ENCODE measurements around the gene RAB27B. TPM values are rescaled to one million over a fixed set of nuclear protein-coding genes. Genes with fewer than 3 reads are reported as not detected.

RAB27B gene
- total and polyA plus RNA-seq, 3 experiments from 2014 or later: 0.15 to 1.2 (median 0.22) TPM

DNA sequence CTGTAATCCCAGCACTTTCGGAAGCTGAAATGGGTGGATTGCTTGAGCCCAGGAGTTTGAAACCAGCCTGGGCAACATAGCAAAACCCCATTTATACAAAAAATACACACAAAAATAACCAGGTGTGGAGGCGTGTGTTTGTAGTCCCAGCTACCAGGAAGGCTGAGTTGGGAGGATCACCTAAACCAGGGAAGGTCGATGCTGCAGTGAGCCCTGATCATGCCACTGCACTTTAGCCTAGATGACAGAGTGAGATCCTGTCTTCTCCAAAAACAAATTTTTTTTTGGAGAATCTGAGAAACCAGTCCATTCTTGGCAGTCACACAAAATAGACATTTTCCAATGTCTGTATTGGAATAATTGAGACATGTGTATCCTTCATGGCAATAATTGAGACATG is 46.8 kb downstream of the RAB27B start:
- Mint-ChIP-seq H3K36me3 (peaks cover 0 to 6% (median 0%) of the 10 kb centered on the region in 3 donors), H3K4me1 (peaks cover 5 to 9% (median 9%) of the 10 kb centered on the region in 3 donors), H3K9me3 (no peaks in the 10 kb centered on the region), H3K4me3 (no peak overlapping the region), H3K27me3 (peaks cover 0 to 2% of the 10 kb centered on the region in 2 donors), H3K27ac (no peak overlapping the region)
- POLR2A ChIA-PET: no interaction called here
- H3K9me3 ChIP-seq (ENCODE audit: low read length): no peaks in the 10 kb centered on the region
- H3K4me1 ChIP-seq (ENCODE audit: insufficient read depth, low read length): no peaks in the 10 kb centered on the region
- no peaks in the 10 kb centered on the region for H3K27me3 ChIP-seq (ENCODE audit: insufficient read depth, low read length, poor library complexity, severe bottlenecking)
- H3K4me3 ChIP-seq (ENCODE audit: low read length): no peak overlapping the region
- DNase-seq: no peak
- no peak overlapping the region for H3K27ac ChIP-seq (ENCODE audit: low read depth, low read length)
- no peaks in the 10 kb centered on the region for H3K36me3 ChIP-seq (ENCODE audit: insufficient read depth, low read length)
- CTCF ChIA-PET: no interaction called here

- H3K27ac ChIP-seq (ENCODE audit: low read depth, low read length): no peak overlapping the region
- ChIA-PET POLR2A (no interaction called here), CTCF (no interaction called here)
- no peaks in the 10 kb centered on the region for H3K27me3 ChIP-seq (ENCODE audit: insufficient read depth, low read length, poor library complexity, severe bottlenecking)
- H3K4me3 Mint-ChIP-seq: no peak overlapping the region
- no peak overlapping the region for H3K4me3 ChIP-seq (ENCODE audit: low read length)
- H3K36me3 Mint-ChIP-seq: peaks cover 0 to 15% (median 0%) of the 10 kb centered on the region in 3 donors
- no peak for DNase-seq
- no peak overlapping the region for H3K27ac Mint-ChIP-seq
- peaks cover 5 to 9% (median 9%) of the 10 kb centered on the region in 3 donors for H3K4me1 Mint-ChIP-seq
- peaks cover 0 to 2% of the 10 kb centered on the region in 2 donors for H3K27me3 Mint-ChIP-seq
- H3K4me1 ChIP-seq (ENCODE audit: insufficient read depth, low read length): no peaks in the 10 kb centered on the region
- H3K9me3 Mint-ChIP-seq: peaks cover 0 to 3% (median 0%) of the 10 kb centered on the region in 5 donors
- no peaks in the 10 kb centered on the region for H3K9me3 ChIP-seq (ENCODE audit: low read length)
- no peaks in the 10 kb centered on the region for H3K36me3 ChIP-seq (ENCODE audit: insufficient read depth, low read length)
Observed at GRCh38 chr18:54877076-54877475, 48.8 kb downstream of the RAB27B start.

DNA sequence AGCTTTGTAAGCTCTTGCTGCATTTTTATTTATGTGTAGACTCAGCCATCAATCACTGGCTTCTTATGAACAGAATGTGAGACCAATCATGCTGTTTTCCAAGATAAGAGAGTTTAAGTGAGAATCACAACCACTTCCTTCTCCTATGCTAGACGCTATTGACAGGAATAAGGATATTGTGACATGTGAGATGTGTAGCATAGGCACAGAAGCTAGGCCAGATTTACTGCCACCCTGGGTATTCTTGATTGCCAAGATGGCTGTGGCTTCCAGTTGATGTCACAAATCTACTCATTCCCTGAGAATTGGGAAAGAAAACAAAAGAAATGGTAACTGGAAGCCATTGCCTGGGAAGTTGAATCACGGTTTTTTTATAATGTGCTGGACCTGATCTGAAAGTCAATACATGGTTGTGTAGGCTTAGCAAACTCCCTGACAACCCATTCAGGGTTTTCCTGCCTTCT is 49.9 kb downstream of the RAB27B start:
- no peak for DNase-seq
- Mint-ChIP-seq H3K4me1 (peaks cover 2% of the 10 kb centered on the region in 3 donors), H3K27ac (no peak overlapping the region), H3K27me3 (no peaks in the 10 kb centered on the region), H3K4me3 (no peak overlapping the region), H3K36me3 (peaks cover 0 to 18% (median 2%) of the 10 kb centered on the region in 3 donors), H3K9me3 (peaks cover 0 to 3% (median 0%) of the 10 kb centered on the region in 5 donors)
- Histone ChIP-seq H3K36me3 (ENCODE audit: insufficient read depth, low read length) (no peaks in the 10 kb centered on the region), H3K4me3 (ENCODE audit: low read length) (no peak overlapping the region), H3K27me3 (ENCODE audit: insufficient read depth, low read length, poor library complexity, severe bottlenecking) (no peaks in the 10 kb centered on the region), H3K9me3 (ENCODE audit: low read length) (no peaks in the 10 kb centered on the region), H3K4me1 (ENCODE audit: insufficient read depth, low read length) (no peaks in the 10 kb centered on the region), H3K27ac (ENCODE audit: low read depth, low read length) (no peak overlapping the region)
- CTCF ChIA-PET: no interaction called here
- POLR2A ChIA-PET: no interaction called here

DNA sequence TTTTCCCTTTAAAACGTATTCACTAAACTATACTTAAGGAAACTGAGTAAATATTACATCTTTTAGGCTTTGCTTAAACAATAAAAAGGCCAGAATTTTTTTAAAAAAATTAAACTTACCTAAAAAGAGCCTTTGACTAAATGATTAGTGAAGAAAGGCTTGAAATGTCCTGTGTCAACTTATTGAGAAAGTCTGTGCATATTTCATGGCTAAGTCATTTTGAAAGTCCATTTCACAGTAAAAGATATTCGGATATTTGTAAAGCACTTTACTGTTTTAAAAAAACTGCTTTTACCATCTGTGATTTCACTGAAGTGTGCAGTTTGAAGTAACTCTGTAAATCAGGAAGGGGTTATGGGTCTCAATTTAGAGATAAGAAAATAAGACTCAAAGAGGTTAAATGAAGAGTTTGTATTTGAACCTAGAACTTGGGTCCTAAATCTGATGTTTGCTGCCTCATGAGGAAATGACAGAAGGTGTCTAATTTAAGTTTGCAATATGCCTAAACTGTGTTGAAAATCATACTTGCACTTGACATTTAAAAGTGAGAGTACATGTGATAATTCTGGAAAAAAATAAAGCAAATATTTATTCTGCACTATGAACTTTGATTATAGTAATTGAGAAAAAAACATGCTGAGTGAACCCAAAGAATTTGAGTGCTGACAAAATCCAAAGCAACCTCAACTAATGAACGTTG is 50.5 kb downstream of the RAB27B start:
- no peaks in the 10 kb centered on the region for H3K27me3 ChIP-seq (ENCODE audit: insufficient read depth, low read length, poor library complexity, severe bottlenecking)
- H3K36me3 ChIP-seq (ENCODE audit: insufficient read depth, low read length): no peaks in the 10 kb centered on the region
- no peaks in the 10 kb centered on the region for H3K4me1 ChIP-seq (ENCODE audit: insufficient read depth, low read length)
- H3K27ac Mint-ChIP-seq: no peak overlapping the region
- peaks cover 0 to 3% (median 0%) of the 10 kb centered on the region in 5 donors for H3K9me3 Mint-ChIP-seq
- ChIA-PET POLR2A (no interaction called here), CTCF (no interaction called here)
- no peak for DNase-seq
- H3K36me3 Mint-ChIP-seq: peaks cover 0 to 20% (median 2%) of the 10 kb centered on the region in 3 donors
- H3K4me3 Mint-ChIP-seq: no peak overlapping the region
- H3K27ac ChIP-seq (ENCODE audit: low read depth, low read length): no peak overlapping the region
- H3K4me1 Mint-ChIP-seq: no peaks in the 10 kb centered on the region
- no peak overlapping the region for H3K4me3 ChIP-seq (ENCODE audit: low read length)
- no peaks in the 10 kb centered on the region for H3K27me3 Mint-ChIP-seq
- no peaks in the 10 kb centered on the region for H3K9me3 ChIP-seq (ENCODE audit: low read length)

DNA sequence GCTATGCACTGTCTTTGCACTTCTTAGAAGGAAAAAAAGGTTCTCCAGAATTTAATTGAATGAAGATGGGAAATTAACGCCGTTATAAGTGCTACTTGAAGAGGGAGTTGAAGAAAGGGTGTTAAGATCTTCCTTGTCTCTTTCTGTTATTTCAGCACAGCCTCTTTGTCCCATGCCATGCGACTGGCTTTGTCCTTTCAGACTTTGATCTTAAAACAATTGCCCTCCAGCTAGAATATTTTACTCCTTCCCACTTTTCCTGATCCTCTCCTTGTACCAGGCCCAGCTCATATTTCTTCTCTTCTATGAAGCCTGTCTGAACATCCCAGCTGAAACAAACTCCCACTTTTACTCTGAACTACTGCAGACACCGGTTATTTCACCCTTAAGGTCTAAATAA is 51.4 kb downstream of the RAB27B start:
- no peaks in the 10 kb centered on the region for H3K4me1 ChIP-seq (ENCODE audit: insufficient read depth, low read length)
- ChIA-PET POLR2A (no interaction called here), CTCF (no interaction called here)
- no peaks in the 10 kb centered on the region for H3K4me1 Mint-ChIP-seq
- no peak overlapping the region for H3K27ac Mint-ChIP-seq
- no peaks in the 10 kb centered on the region for H3K9me3 ChIP-seq (ENCODE audit: low read length)
- no peak overlapping the region for H3K27ac ChIP-seq (ENCODE audit: low read depth, low read length)
- H3K4me3 Mint-ChIP-seq: no peak overlapping the region
- H3K9me3 Mint-ChIP-seq: peaks cover 0 to 3% (median 0%) of the 10 kb centered on the region in 5 donors
- no peaks in the 10 kb centered on the region for H3K36me3 ChIP-seq (ENCODE audit: insufficient read depth, low read length)
- no peaks in the 10 kb centered on the region for H3K27me3 ChIP-seq (ENCODE audit: insufficient read depth, low read length, poor library complexity, severe bottlenecking)
- H3K27me3 Mint-ChIP-seq: no peaks in the 10 kb centered on the region
- H3K36me3 Mint-ChIP-seq: peaks cover 0 to 26% (median 2%) of the 10 kb centered on the region in 3 donors
- no peak overlapping the region for H3K4me3 ChIP-seq (ENCODE audit: low read length)
- no peak for DNase-seq

GRCh38 chr18:54880395-54881105 is 52.3 kb downstream of the RAB27B start:
- Mint-ChIP-seq H3K9me3 (peaks cover 0 to 3% (median 0%) of the 10 kb centered on the region in 5 donors), H3K27ac (peak overlapping the region in 1 of 8 donors; percentile 89), H3K27me3 (no peaks in the 10 kb centered on the region), H3K4me3 (no peak overlapping the region), H3K4me1 (no peaks in the 10 kb centered on the region), H3K36me3 (peaks cover 0 to 33% (median 4%) of the 10 kb centered on the region in 3 donors)
- Histone ChIP-seq H3K4me3 (ENCODE audit: low read length) (no peak overlapping the region), H3K27ac (ENCODE audit: low read depth, low read length) (no peak overlapping the region), H3K9me3 (ENCODE audit: low read length) (no peaks in the 10 kb centered on the region), H3K36me3 (ENCODE audit: insufficient read depth, low read length) (no peaks in the 10 kb centered on the region), H3K4me1 (ENCODE audit: insufficient read depth, low read length) (no peaks in the 10 kb centered on the region), H3K27me3 (ENCODE audit: insufficient read depth, low read length, poor library complexity, severe bottlenecking) (no peaks in the 10 kb centered on the region)
- DNase-seq: no peak
- POLR2A ChIA-PET: no interaction called here
- CTCF ChIA-PET: no interaction called here

DNA sequence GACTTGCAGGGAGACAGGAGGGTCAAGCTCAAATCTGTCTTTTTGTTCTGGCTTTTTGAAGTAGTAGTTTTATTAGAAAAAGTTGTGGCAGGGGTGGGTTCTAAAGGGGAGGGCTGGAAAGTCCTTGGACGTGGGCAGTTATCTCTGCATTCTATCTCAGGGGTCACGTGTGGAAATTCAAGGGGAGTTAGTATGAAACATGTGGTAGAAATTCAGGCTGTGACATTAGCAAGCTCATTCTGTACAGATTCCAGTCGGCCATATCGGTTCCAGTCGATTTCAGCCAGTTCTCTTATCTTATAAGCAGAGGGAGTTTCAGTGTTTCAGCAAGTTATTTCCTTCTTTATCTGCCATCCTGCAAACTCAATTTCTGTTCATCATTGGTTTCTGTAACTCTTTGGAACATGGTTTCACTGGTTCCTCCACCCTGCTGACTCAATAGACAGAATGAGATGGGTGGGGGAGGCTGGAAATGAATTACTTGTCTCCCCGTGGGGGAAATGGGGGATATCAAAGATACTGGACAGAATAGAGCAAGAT is 53.0 kb downstream of the RAB27B start:
- Mint-ChIP-seq H3K9me3 (peaks cover 0 to 3% (median 0%) of the 10 kb centered on the region in 5 donors), H3K4me1 (no peaks in the 10 kb centered on the region), H3K27ac (no peak overlapping the region), H3K27me3 (no peaks in the 10 kb centered on the region), H3K36me3 (peaks cover 0 to 38% (median 4%) of the 10 kb centered on the region in 3 donors), H3K4me3 (no peak overlapping the region)
- no peak for DNase-seq
- ChIA-PET POLR2A (no interaction called here), CTCF (no interaction called here)
- Histone ChIP-seq H3K27ac (ENCODE audit: low read depth, low read length) (no peak overlapping the region), H3K4me3 (ENCODE audit: low read length) (no peak overlapping the region), H3K36me3 (ENCODE audit: insufficient read depth, low read length) (no peaks in the 10 kb centered on the region), H3K9me3 (ENCODE audit: low read length) (no peaks in the 10 kb centered on the region), H3K4me1 (ENCODE audit: insufficient read depth, low read length) (no peaks in the 10 kb centered on the region), H3K27me3 (ENCODE audit: insufficient read depth, low read length, poor library complexity, severe bottlenecking) (no peaks in the 10 kb centered on the region)

DNA sequence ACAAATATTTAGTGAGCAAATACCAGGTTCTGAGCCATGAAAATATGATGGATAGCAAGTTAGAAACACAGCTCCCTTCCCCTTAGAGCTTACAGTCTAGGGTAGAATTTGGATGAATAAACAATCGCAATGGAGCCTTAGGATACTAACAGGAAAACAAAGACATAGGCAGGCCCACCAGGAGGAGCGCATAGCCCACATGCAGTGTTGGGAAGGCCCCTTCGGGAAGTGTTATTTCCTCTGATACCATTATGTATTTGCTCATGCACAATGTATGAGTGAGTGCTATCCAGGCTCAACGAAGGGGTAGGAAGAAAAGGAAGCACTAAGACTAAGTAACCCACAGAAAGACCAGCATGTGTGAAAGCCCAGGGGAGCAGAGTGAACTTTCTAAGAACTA is 54.0 kb downstream of the RAB27B start:
- H3K9me3 Mint-ChIP-seq: peaks cover 0 to 3% (median 0%) of the 10 kb centered on the region in 5 donors
- no peak overlapping the region for H3K4me3 Mint-ChIP-seq
- peaks cover 0 to 38% (median 4%) of the 10 kb centered on the region in 3 donors for H3K36me3 Mint-ChIP-seq
- no peaks in the 10 kb centered on the region for H3K27me3 ChIP-seq (ENCODE audit: insufficient read depth, low read length, poor library complexity, severe bottlenecking)
- H3K4me1 Mint-ChIP-seq: no peaks in the 10 kb centered on the region
- H3K4me1 ChIP-seq (ENCODE audit: insufficient read depth, low read length): no peaks in the 10 kb centered on the region
- H3K27ac ChIP-seq (ENCODE audit: low read depth, low read length): no peak overlapping the region
- ChIA-PET POLR2A (no interaction called here), CTCF (no interaction called here)
- H3K4me3 ChIP-seq (ENCODE audit: low read length): no peak overlapping the region
- no peak for DNase-seq
- no peaks in the 10 kb centered on the region for H3K36me3 ChIP-seq (ENCODE audit: insufficient read depth, low read length)
- H3K27me3 Mint-ChIP-seq: no peaks in the 10 kb centered on the region
- H3K27ac Mint-ChIP-seq: no peak overlapping the region
- no peaks in the 10 kb centered on the region for H3K9me3 ChIP-seq (ENCODE audit: low read length)

Data from CD8-positive, alpha-beta memory T cell (primary cell).